WI38 (cell line): ENCODE data around the gene SIL1.

Experiments
- H3K4me3 ChIP-seq: 2 replicates; pipeline ENCODE4 v1.5.1; 2011; ENCODE audit warnings: low read depth, mild to moderate bottlenecking, control low read depth, low read length
- CTCF ChIP-seq: IDR thresholded peaks from 2 replicates; pipeline ENCODE4 v1.5.1; 2012; ENCODE audit warnings: low read depth, mild to moderate bottlenecking, control low read depth, low read length

Gene SIL1

GRCh38 chr5:138964647-138965201, 233.4 kb downstream of the SIL1 start:
- no peak for TF ChIP-seq CTCF

GRCh38 chr5:138963763-138964371, 234.3 kb downstream of the SIL1 start:
- no peak overlapping the region for H3K4me3 ChIP-seq
- no peak for TF ChIP-seq CTCF

More at GRCh38 chr5:138964647-138965201, 233.4 kb downstream of the SIL1 start:
- H3K4me3 ChIP-seq = no peak overlapping the region

- no peak overlapping the region for H3K4me3 ChIP-seq
- TF ChIP-seq CTCF = no peak
These were observed 235.4 kb downstream of the SIL1 start for GRCh38 chr5:138962614-138963370.

- TF ChIP-seq CTCF = no peak
- H3K4me3 ChIP-seq = no peak overlapping the region
These were observed 236.4 kb downstream of the SIL1 start for GRCh38 chr5:138961729-138962128.

GRCh38 chr5:138961221-138961620, 236.9 kb downstream of the SIL1 start:
- TF ChIP-seq CTCF = no peak
- no peak overlapping the region for H3K4me3 ChIP-seq

- no peak for TF ChIP-seq CTCF
These were observed 237.9 kb downstream of the SIL1 start for GRCh38 chr5:138960145-138960692.

GRCh38 chr5:138956801-138957200, 241.4 kb downstream of the SIL1 start:
- no peak for TF ChIP-seq CTCF
- no peak overlapping the region for H3K4me3 ChIP-seq

More at GRCh38 chr5:138960145-138960692, 237.9 kb downstream of the SIL1 start:
- no peak overlapping the region for H3K4me3 ChIP-seq
